BLaER1 (cell line): ENCODE measurements around the gene ZNF764.
A peak's percentile ranks its signal among the peaks of the same experiment; 100 is the strongest.

Source experiments
- H3K27ac ChIP-seq: shearing (Covaris generic); formaldehyde crosslinking; 2 replicates; pipeline ENCODE4 v1.8.1; 2022
- H3K27me3 ChIP-seq: shearing (Covaris generic); formaldehyde crosslinking; 2 replicates; pipeline ENCODE4 v1.8.1; 2022
- H3K36me3 ChIP-seq: shearing (Covaris generic); formaldehyde crosslinking; 2 replicates; pipeline ENCODE4 v1.8.1; 2022
- H3K4me1 ChIP-seq: shearing (Covaris generic); formaldehyde crosslinking; 2 replicates; pipeline ENCODE4 v1.8.1; 2022
- H3K4me2 ChIP-seq: shearing (Covaris generic); formaldehyde crosslinking; 2 replicates; pipeline ENCODE4 v1.8.1; 2022
- H3K4me3 ChIP-seq: shearing (Covaris generic); formaldehyde crosslinking; 2 replicates; pipeline ENCODE4 v1.8.1; 2022
- H3K9ac ChIP-seq: shearing (Covaris generic); formaldehyde crosslinking; 2 replicates; pipeline ENCODE4 v1.8.1; 2022
- H3K9me3 ChIP-seq: shearing (Covaris generic); formaldehyde crosslinking; 2 replicates; pipeline ENCODE4 v1.8.1; 2022
- H4K20me1 ChIP-seq: shearing (Covaris generic); formaldehyde crosslinking; 2 replicates; pipeline ENCODE4 v1.8.1; 2022
- Cebpa-rat ChIP-seq: shearing (Covaris generic); IDR thresholded peaks from 2 replicates; pipeline ENCODE4 v1.8.1; 2022

Gene ZNF764

DNA sequence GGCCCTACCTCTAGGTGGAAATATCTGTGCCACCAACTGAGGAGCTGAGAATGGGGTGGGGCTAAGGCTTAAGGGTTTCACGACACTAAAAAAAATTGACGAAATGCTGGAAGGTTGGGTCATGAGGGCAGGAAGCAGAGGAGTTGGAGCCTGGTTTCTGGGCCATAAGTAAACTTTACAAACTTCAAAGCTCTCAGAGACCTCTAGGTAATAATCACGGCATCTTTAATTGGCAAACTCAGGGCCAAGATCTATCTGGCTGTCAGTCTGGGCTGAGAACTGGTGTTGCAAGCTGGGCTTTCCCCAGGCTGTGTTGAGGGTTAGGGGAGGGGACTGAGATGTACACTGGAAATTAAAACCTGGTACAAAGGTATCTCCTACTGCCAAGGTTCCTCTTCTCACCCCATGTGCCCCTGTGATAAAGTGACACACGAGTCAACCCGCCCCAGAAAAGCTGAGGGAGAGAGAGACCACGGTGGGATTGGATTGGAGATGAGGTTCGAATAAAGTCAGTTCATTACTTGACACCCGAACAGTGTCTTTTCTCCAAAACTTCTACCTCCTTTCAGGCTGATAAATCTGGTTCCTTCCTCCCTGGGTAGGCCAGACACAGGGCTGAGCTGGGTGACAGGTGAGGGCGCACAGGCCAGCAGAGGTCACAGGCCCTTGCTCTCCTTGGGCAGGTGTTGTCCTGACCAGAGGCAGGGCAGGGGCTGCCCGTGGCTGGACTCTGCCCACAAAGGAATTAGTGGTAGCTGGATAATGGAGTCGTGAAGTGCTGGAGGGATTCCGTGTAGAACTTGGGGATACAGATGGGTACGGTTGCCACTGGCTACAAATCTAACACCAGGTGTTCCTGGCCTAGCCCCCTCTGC lies 27.8 kb downstream of the ZNF764 start:
- Histone ChIP-seq H3K36me3 (peaks cover 28% of the 10 kb centered on the region), H3K4me2 (no peak overlapping the region), H3K4me3 (no peak overlapping the region), H3K27me3 (no peaks in the 10 kb centered on the region), H3K4me1 (peaks cover 42% of the 10 kb centered on the region), H3K9ac (no peak overlapping the region), H4K20me1 (peaks cover 3% of the 10 kb centered on the region; the same call in 1 of the 2 replicates), H3K9me3 (no peaks in the 10 kb centered on the region), H3K27ac (no peak overlapping the region)
- no peak for TF ChIP-seq Cebpa-rat

DNA sequence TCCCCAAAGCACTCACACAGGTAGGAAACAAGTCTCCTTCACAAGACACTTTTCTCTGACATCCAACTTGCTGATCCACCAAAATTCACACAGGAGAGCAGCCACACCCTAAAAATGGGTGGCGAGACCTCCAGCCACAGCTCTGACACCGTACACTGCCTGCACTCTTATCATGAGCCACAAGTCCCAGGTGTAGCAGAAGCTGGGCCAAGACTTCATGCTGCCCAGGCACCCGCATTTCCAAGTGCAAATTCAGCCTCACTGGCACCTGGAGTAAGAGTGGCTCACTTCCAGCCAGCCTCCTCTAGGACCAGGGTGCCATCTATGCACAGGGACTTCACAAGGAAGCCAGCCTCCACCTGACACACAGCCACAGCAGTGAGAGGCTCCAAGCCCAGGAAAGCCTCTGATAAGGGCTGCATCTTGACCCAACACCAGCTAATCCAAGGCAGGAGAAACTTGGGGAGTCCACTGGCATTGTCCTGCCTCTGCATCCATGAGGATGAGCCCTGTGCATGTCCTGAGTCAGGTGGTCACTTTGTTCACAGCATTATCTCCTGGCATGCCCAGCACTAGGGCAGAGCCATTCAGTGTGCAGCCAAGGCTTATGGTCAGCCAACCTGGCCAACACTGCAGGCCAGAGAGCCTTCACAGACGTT lies 29.2 kb downstream of the ZNF764 start:
- H3K4me3 ChIP-seq = no peak overlapping the region
- no peak overlapping the region for H3K9ac ChIP-seq
- no peaks in the 10 kb centered on the region for H3K9me3 ChIP-seq
- H3K4me2 ChIP-seq = peak overlapping the region; percentile 92; the same call in 1 of the 2 replicates
- H3K4me1 ChIP-seq = peaks cover 53% of the 10 kb centered on the region
- no peak for TF ChIP-seq Cebpa-rat
- H3K36me3 ChIP-seq = peaks cover 41% of the 10 kb centered on the region
- peak overlapping the region; percentile 76; the same call in 1 of the 2 replicates for H3K27ac ChIP-seq
- H4K20me1 ChIP-seq = peaks cover 17% of the 10 kb centered on the region
- H3K27me3 ChIP-seq = no peaks in the 10 kb centered on the region

DNA sequence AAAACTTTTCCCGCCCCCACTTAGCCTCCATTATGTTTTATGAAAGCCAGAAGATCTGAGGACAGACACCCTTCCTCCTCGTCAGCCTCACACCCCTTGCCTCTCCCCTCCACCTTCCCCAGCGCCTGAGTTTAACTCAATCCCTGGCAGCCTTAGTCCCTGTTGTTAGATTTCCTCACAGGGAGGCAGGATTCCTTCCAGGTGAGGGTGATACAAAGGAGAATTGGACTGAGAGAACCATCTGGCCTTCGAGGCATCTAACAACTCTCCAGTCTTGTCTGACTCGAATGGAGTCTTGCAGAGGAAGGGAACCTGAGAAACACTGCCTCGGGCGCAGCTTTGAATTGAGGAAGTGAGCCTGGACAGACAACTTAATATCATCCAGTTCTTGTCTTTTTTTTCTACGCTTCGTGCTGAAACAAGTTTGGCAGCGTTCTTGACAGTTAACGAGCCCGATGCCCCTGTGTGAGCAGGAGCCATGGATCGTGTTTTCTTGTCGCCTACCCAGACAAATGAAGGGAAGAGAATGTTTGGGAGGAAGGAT lies 30.5 kb downstream of the ZNF764 start:
- Histone ChIP-seq H3K4me1 (peaks cover 45% of the 10 kb centered on the region), H3K9me3 (no peaks in the 10 kb centered on the region), H3K27ac (peak overlapping the region; percentile 76), H4K20me1 (peaks cover 17% of the 10 kb centered on the region), H3K9ac (peak overlapping the region; percentile 75), H3K4me3 (peak overlapping the region; percentile 85), H3K27me3 (no peaks in the 10 kb centered on the region), H3K36me3 (peaks cover 36% of the 10 kb centered on the region), H3K4me2 (peak overlapping the region; percentile 92)
- TF ChIP-seq Cebpa-rat = no peak

DNA sequence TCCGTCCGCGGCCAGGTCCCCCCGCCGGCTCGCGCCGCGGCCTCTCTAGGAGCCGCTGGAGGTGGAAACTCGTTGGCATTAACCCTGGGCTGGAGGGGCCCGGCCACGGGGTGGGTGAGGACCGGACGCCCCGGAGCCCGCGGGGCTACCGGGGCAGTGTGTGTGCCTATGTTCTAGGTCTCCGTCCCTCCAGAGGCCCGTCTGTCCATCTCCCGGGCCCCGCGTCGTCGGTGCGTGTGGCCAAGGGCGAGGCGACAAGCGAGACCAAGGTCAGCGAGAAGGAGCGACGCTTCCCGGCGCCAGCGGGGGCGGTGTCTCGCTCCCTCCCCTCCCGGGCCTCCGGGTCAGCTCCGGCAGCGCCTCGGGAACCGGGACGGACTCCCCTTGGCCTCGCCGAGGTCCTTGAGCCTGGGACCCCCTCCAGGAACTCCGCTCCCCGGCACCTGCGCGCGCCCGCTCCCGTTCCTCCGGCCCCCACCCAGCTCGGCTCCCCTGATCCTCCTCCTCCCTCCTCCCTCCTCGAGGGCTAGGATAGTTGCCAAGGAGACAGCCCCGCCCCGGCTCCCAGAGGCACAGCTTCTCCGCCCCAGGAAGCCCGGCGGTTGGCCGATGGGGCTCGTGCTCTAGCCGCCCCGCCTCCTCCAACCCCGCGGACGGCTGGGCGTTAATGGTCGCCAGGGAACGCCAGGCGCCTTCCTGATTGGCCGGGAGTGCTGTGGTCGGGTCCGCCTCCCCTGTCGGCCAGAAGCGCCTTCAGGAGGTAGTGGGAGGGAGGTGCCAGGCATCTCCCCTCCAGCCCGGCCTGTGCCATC lies 31.1 kb downstream of the ZNF764 start:
- Histone ChIP-seq H3K9me3 (no peaks in the 10 kb centered on the region), H3K9ac (peak overlapping the region; percentile 90), H3K36me3 (peaks cover 29% of the 10 kb centered on the region), H3K4me1 (peaks cover 52% of the 10 kb centered on the region), H3K27ac (peak overlapping the region; percentile 91), H3K27me3 (no peaks in the 10 kb centered on the region), H3K4me2 (peak overlapping the region; percentile 92), H3K4me3 (peak overlapping the region; percentile 85), H4K20me1 (peaks cover 17% of the 10 kb centered on the region)
- TF ChIP-seq Cebpa-rat = no peak

DNA sequence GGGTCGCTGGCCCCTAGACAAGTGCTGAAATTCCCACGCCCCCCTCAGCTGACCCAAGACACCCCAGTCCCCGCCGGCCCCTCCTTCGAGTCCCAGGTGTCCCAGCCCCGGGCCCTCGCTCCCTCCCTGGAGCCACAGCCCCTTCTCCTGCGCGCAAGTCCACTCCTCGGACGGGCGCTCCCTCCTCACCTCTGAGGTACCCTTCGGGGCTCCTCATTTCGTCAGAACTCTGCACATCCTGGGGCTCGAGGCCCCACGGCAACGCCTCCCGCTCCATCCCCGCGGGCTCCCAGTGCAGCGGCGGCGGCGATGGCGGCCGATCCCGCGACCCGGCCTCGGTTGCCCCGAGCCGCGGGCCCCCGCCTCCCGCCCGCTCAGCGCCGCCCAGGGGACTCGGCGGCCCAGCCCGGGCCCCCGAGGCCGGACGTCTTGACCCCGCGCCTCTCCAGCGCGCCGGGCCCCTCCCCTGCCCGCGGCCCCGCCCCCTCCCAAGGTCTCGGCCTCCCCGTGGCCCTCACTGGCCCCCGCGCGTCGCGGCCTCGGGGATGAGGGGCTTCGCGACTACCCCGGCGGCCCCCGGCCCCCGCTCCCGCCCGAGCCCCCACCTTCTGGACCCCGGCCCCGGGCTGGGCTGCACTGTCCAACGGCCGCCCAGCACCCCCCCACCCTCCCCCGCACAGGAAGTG lies 31.9 kb downstream of the ZNF764 start, which contains the start of gene ZNF768:
TSS of gene ZNF768 (minus strand) at position 430 of the 686 bp plus-strand sequence. CDS start at position 277, 153 bp downstream.
- peak within 1 kb of the TSS; percentile 91 for H3K27ac ChIP-seq
- H4K20me1 ChIP-seq = peaks cover 17% of the 10 kb centered on the region

DNA sequence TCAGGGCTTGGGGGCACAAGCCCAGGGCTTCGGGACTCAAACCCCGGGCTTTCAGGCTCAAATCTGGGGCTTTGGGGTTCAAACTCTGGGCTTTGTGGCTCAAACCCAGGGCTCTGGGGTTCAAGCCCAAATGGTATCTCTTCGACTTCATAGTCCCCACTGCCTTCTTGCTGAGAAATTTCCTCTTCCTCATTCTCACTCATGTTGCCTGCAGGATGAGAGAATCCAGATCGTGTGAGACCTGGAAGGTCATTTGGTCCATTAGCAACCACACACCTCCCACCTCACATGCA lies 32.4 kb downstream of the ZNF764 start:
- TF ChIP-seq Cebpa-rat = no peak
- Histone ChIP-seq H3K4me1 (peaks cover 54% of the 10 kb centered on the region), H3K36me3 (peaks cover 17% of the 10 kb centered on the region), H3K27ac (peak overlapping the region; percentile 91; the same call in 1 of the 2 replicates), H4K20me1 (peaks cover 17% of the 10 kb centered on the region), H3K4me3 (peak overlapping the region; percentile 85), H3K9me3 (no peaks in the 10 kb centered on the region), H3K27me3 (no peaks in the 10 kb centered on the region), H3K9ac (peak overlapping the region; percentile 90), H3K4me2 (peak overlapping the region; percentile 86)

More for the DNA sequence above, 31.9 kb downstream of the ZNF764 start, which contains the start of gene ZNF768:
- H3K4me3 ChIP-seq = peak within 1 kb of the TSS; percentile 85
- H3K4me2 ChIP-seq = peak within 1 kb of the TSS; percentile 92
- H3K27me3 ChIP-seq = no peaks in the 10 kb centered on the region
- peaks cover 54% of the 10 kb centered on the region for H3K4me1 ChIP-seq
- peaks cover 22% of the 10 kb centered on the region for H3K36me3 ChIP-seq
- TF ChIP-seq Cebpa-rat = no peak
- H3K9ac ChIP-seq = peak within 1 kb of the TSS; percentile 90
- H3K9me3 ChIP-seq = no peaks in the 10 kb centered on the region

DNA sequence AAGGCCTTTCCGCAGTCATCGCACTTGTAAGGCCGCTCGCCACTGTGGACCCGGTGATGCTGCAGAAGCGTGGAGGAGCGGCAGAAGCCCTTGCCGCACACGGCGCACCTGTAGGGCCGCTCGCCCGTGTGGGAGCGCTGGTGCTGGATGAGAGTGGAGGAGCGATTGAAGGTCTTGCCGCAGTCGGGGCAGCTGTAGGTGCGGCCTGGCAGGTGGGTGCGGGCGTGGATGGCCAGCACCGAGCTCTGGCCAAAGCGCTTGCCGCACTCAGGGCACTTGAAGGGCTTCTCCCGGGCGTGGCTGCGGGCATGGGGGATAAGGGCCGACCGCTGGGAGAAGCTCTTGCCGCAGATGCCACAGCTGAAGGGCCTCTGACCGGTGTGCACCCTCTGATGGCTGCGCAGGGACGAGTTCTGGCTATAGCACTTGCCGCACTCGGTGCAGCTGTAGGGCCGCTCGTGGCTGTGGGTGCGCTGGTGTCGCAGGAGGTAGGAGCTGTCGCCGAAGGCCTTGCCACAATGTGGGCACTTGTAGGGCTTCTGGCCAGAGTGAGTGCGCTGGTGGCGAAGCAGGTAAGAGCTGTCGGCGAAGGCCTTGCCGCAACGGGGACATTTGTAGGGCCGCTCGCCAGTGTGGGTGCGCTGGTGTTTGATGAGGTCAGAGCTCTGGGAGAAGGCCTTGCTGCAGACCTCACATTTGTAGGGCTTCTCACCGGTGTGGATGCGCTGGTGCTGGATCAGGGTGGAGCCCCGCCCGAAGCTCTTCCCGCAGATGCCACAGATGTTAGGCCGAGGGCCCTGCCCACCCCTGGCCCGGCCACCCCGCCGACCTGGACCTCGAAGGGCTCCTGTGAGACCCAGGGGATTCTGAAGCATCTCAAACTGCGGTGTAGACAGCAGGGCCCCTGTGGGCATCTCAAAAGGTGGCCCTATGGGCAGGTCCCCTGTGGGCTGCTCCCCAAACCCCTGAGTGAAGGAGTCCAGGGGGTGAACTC lies 33.3 kb downstream of the ZNF764 start:
- Histone ChIP-seq H3K9me3 (no peaks in the 10 kb centered on the region), H3K4me2 (peak overlapping the region; percentile 86), H3K4me1 (peaks cover 54% of the 10 kb centered on the region), H3K27ac (no peak overlapping the region), H3K9ac (peak overlapping the region; percentile 90; the same call in 1 of the 2 replicates), H4K20me1 (peaks cover 17% of the 10 kb centered on the region), H3K27me3 (no peaks in the 10 kb centered on the region), H3K36me3 (peaks cover 13% of the 10 kb centered on the region), H3K4me3 (no peak overlapping the region)
- no peak for TF ChIP-seq Cebpa-rat
